IPS DF 19.7 (cell line): Measurements from ENCODE around the gene TACR2.

ENCODE experiments used
- DNase-seq: peaks from one replicate; pipeline ENCODE4 v3.0.0-alpha.2; 2013; ENCODE audit warnings: low read depth, low spot score

Gene TACR2

GRCh38 chr10:69419096-69419743 is 2.5 kb upstream of the TACR2 start:
- DNase-seq: no peak

- DNase-seq: no peak
These were observed 1.5 kb upstream of the TACR2 start for GRCh38 chr10:69418052-69418752.

- no peak for DNase-seq
These were observed 824 bp upstream of the TACR2 start for GRCh38 chr10:69417542-69417941.

GRCh38 chr10:69415951-69416350 is 767 bp downstream of the TACR2 start:
- no peak for DNase-seq

GRCh38 chr10:69415049-69415448 is 1.7 kb downstream of the TACR2 start:
- no peak for DNase-seq

GRCh38 chr10:69414036-69415018 is 2.4 kb downstream of the TACR2 start:
- DNase-seq: no peak

GRCh38 chr10:69413221-69413865 is 3.4 kb downstream of the TACR2 start:
- DNase-seq: no peak

- no peak for DNase-seq
These were observed 4.4 kb downstream of the TACR2 start for GRCh38 chr10:69412232-69412790.

GRCh38 chr10:69411476-69411875 is 5.2 kb downstream of the TACR2 start:
- no peak for DNase-seq

GRCh38 chr10:69410487-69410886 is 6.2 kb downstream of the TACR2 start:
- DNase-seq: no peak

- no peak for DNase-seq
These were observed 6.8 kb downstream of the TACR2 start for GRCh38 chr10:69409968-69410367.

- no peak for DNase-seq
These were observed 7.6 kb downstream of the TACR2 start for GRCh38 chr10:69409176-69409495.

GRCh38 chr10:69408318-69409175 is 8.2 kb downstream of the TACR2 start:
- DNase-seq: no peak

GRCh38 chr10:69407621-69408301 is 9.0 kb downstream of the TACR2 start:
- no peak for DNase-seq

GRCh38 chr10:69406816-69407580 is 9.7 kb downstream of the TACR2 start:
- DNase-seq: no peak

GRCh38 chr10:69406302-69406811 is 10.4 kb downstream of the TACR2 start:
- no peak for DNase-seq

- DNase-seq: no peak
These were observed 11.5 kb downstream of the TACR2 start for GRCh38 chr10:69405221-69405620.

GRCh38 chr10:69404786-69405185 is 11.9 kb downstream of the TACR2 start:
- DNase-seq: no peak

GRCh38 chr10:69403519-69403918 is 13.2 kb downstream of the TACR2 start:
- DNase-seq: no peak
